Fibroblast of skin of scalp (primary cell): Measurements from ENCODE around the gene SLC6A1.
A peak's percentile ranks its signal among the peaks of the same experiment; 100 is the strongest.
"Not testable (repeated sequence)": the region's sequence is repeated elsewhere in the genome, so short reads cannot be mapped to it uniquely, and the experiment has no call there.

ENCODE experiments used
- DNase-seq: peaks from one replicate; pipeline ENCODE4 v3.0.0-alpha.2; 2013

The SLC6A1 gene

GRCh38 chr3:11022115-11022514 lies 29.6 kb downstream of the SLC6A1 start:
- no peak for DNase-seq

GRCh38 chr3:11024181-11024580 lies 31.6 kb downstream of the SLC6A1 start:
- DNase-seq = no peak

GRCh38 chr3:11029948-11030347 lies 37.4 kb downstream of the SLC6A1 start:
- DNase-seq = no peak

GRCh38 chr3:11033871-11034270 lies 41.3 kb downstream of the SLC6A1 start:
- no peak for DNase-seq

GRCh38 chr3:11034309-11034985 lies 41.9 kb downstream of the SLC6A1 start:
- no peak for DNase-seq

GRCh38 chr3:11035757-11036505 lies 43.4 kb downstream of the SLC6A1 start:
- no peak for DNase-seq

GRCh38 chr3:11037241-11037873 lies 44.8 kb downstream of the SLC6A1 start:
- DNase-seq = no peak

- DNase-seq = no peak
These were observed 45.4 kb downstream of the SLC6A1 start for GRCh38 chr3:11037976-11038375.

- no peak for DNase-seq
These were observed 53.0 kb downstream of the SLC6A1 start for GRCh38 chr3:11045536-11045935.

GRCh38 chr3:11047500-11047899 lies 55.0 kb downstream of the SLC6A1 start:
- DNase-seq = no peak

- DNase-seq = no peak
These were observed 58.2 kb downstream of the SLC6A1 start for GRCh38 chr3:11050666-11051323.

GRCh38 chr3:11053926-11054503 lies 61.5 kb downstream of the SLC6A1 start:
- no peak for DNase-seq

GRCh38 chr3:11054739-11055438 lies 62.3 kb downstream of the SLC6A1 start:
- DNase-seq = no peak

- no peak for DNase-seq
These were observed 62.9 kb downstream of the SLC6A1 start for GRCh38 chr3:11055496-11055895.

- DNase-seq = no peak
These were observed 64.0 kb downstream of the SLC6A1 start for GRCh38 chr3:11056531-11057050.

GRCh38 chr3:11057655-11058054 lies 65.1 kb downstream of the SLC6A1 start:
- no peak for DNase-seq

- DNase-seq = peak; percentile 75
These were observed 66.7 kb downstream of the SLC6A1 start for GRCh38 chr3:11059090-11059798.

- DNase-seq = no peak
These were observed 67.2 kb downstream of the SLC6A1 start for GRCh38 chr3:11059799-11060115.

GRCh38 chr3:11060500-11061251 lies 68.1 kb downstream of the SLC6A1 start:
- peak; percentile 57 for DNase-seq

GRCh38 chr3:11061268-11061871 lies 68.8 kb downstream of the SLC6A1 start:
- DNase-seq = not testable (repeated sequence)
